GM15510 (cell line): Measurements from ENCODE around the gene MAN1A2.

Experiments used
- POLR2A ChIP-seq: IDR thresholded peaks from 3 replicates; pipeline ENCODE4 v1.6.1; 2011; ENCODE audit warnings: borderline replicate concordance; ENCODE audit not compliant: insufficient read length; ENCODE audit errors: extremely low read depth

Gene MAN1A2

GRCh38 chr1:117416004-117416403 is 48.8 kb downstream of the MAN1A2 start:
- no peak for TF ChIP-seq POLR2A

- TF ChIP-seq POLR2A: no peak
Observed at GRCh38 chr1:117416546-117417125, 49.4 kb downstream of the MAN1A2 start.

- no peak for TF ChIP-seq POLR2A
Observed at GRCh38 chr1:117425050-117425734, 57.9 kb downstream of the MAN1A2 start.

GRCh38 chr1:117427297-117427696 is 60.0 kb downstream of the MAN1A2 start:
- no peak for TF ChIP-seq POLR2A

GRCh38 chr1:117433943-117434342 is 66.7 kb downstream of the MAN1A2 start:
- no peak for TF ChIP-seq POLR2A

GRCh38 chr1:117436513-117436912 is 69.3 kb downstream of the MAN1A2 start:
- TF ChIP-seq POLR2A: no peak

GRCh38 chr1:117447661-117448060 is 80.4 kb downstream of the MAN1A2 start:
- TF ChIP-seq POLR2A: no peak

- no peak for TF ChIP-seq POLR2A
Observed at GRCh38 chr1:117452216-117452615, 85.0 kb downstream of the MAN1A2 start.

- no peak for TF ChIP-seq POLR2A
Observed at GRCh38 chr1:117453958-117454357, 86.7 kb downstream of the MAN1A2 start.

GRCh38 chr1:117466761-117467160 is 99.5 kb downstream of the MAN1A2 start:
- no peak for TF ChIP-seq POLR2A

- no peak for TF ChIP-seq POLR2A
Observed at GRCh38 chr1:117467336-117467735, 100.1 kb downstream of the MAN1A2 start.

GRCh38 chr1:117473063-117473462 is 105.8 kb downstream of the MAN1A2 start:
- TF ChIP-seq POLR2A: no peak

- no peak for TF ChIP-seq POLR2A
Observed at GRCh38 chr1:117479086-117479485, 111.8 kb downstream of the MAN1A2 start.

GRCh38 chr1:117481410-117481809 is 114.2 kb downstream of the MAN1A2 start:
- no peak for TF ChIP-seq POLR2A

- TF ChIP-seq POLR2A: no peak
Observed at GRCh38 chr1:117493906-117494305, 126.7 kb downstream of the MAN1A2 start.

- TF ChIP-seq POLR2A: no peak
Observed at GRCh38 chr1:117495068-117495467, 127.8 kb downstream of the MAN1A2 start.

- TF ChIP-seq POLR2A: no peak
Observed at GRCh38 chr1:117499071-117499470, 131.8 kb downstream of the MAN1A2 start.

- no peak for TF ChIP-seq POLR2A
Observed at GRCh38 chr1:117500584-117500983, 133.3 kb downstream of the MAN1A2 start.

- TF ChIP-seq POLR2A: no peak
Observed at GRCh38 chr1:117501281-117501680, 134.0 kb downstream of the MAN1A2 start.
